K562 (cell line): ENCODE data around the gene UCK1. TPM values are rescaled to one million over a fixed set of nuclear protein-coding genes. Genes with fewer than 3 reads are reported as not detected.

ENCODE experiments used
- ATAC-seq: fragments of 200-7000 bp; cut with Tn5 transposase; 3 replicates; pipeline ENCODE4 v1.9.1; 2020; ENCODE audit warnings: moderate library complexity
- BruUV-seq: library from RNA; stranded (reverse); fragments of 400-500 nt; replicated peaks from 2 replicates; lab custom pipeline; 2021; lab: Mats Ljungman, UMichigan
- CTCF ChIA-PET: fragments of 300-600 bp; formaldehyde crosslinking; extraction: SDS; loops from one replicate; lab custom pipeline; 2021; ENCODE audit warnings: low intra/inter-chr PET ratio; lab: Yijun Ruan, JAX
- POLR2A ChIA-PET: fragments of 300-600, 350-650 bp; sonication (Branson Sonifier 250); formaldehyde crosslinking; extraction: SDS; loops from one replicate; lab custom pipeline; 2021; ENCODE audit warnings: antibody characterized with exemption, inconsistent platforms; lab: Yijun Ruan, JAX
- DNase-seq, 4 experiments: peaks; one replicate each; pipeline versions ENCODE4 v3.0.0 to v3.0.0-alpha.2; 2011 to 2018; ENCODE audit warnings: low spot score in 3 of 4, mixed read lengths in 3 of 4; ENCODE audit errors: extremely low read depth in 1 of 4
- FAIRE-seq: peaks from 2 replicates; lab custom pipeline; 2011; peaks lifted over from hg19 to GRCh38; lab: Jason Lieb, UNC
- H2AFZ ChIP-seq: 2 replicates; pipeline ENCODE4 v1.6.0; 2011; ENCODE audit warnings: low read depth, low read length, control low read depth, inconsistent platforms
- H3K27ac ChIP-seq: fragments of 200-600 bp; 3 replicates; pipeline ENCODE4 v1.8.0; 2011; ENCODE audit warnings: low read depth, mild to moderate bottlenecking, control low read depth, inconsistent platforms, low read length, moderate library complexity, mixed read lengths; ENCODE audit errors: extremely low read depth
- H3K27me3 ChIP-seq, 2 experiments: fragments of 300-600 bp in 1 of 2; 2 replicates in 1 of 2; 3 replicates in 1 of 2; pipeline versions ENCODE4 v1.6.0 to v1.8.0; 2011; ENCODE audit warnings: inconsistent platforms in 2 of 2, low read length in 2 of 2, mild to moderate bottlenecking in 1 of 2, mixed read lengths in 1 of 2, moderate library complexity in 1 of 2; ENCODE audit not compliant: control insufficient read depth in 2 of 2, insufficient read depth in 2 of 2
- H3K36me3 ChIP-seq: fragments of 300-600 bp; 3 replicates; pipeline ENCODE4 v1.8.0; 2011; ENCODE audit warnings: mild to moderate bottlenecking, low read length, inconsistent platforms; ENCODE audit not compliant: control insufficient read depth, insufficient read depth
- H3K4me1 ChIP-seq, 2 experiments: fragments of 200-600 bp in 1 of 2; replicated peaks in 1 of 2; 2 replicates in 1 of 2; 3 replicates in 1 of 2; pipeline versions ENCODE4 v1.5.1 to v1.8.0; 2011; ENCODE audit warnings: inconsistent platforms in 2 of 2, low read length in 2 of 2, mild to moderate bottlenecking in 1 of 2, mixed read lengths in 1 of 2, moderate library complexity in 1 of 2; ENCODE audit not compliant: control insufficient read depth in 2 of 2, insufficient read depth in 2 of 2
- H3K4me2 ChIP-seq: 2 replicates; pipeline ENCODE4 v1.6.1; 2011; ENCODE audit warnings: low read length, control low read depth, inconsistent platforms, mixed read lengths; ENCODE audit not compliant: insufficient read depth
- H3K4me3 ChIP-seq: fragments of 200-600 bp; sonication (generic), shearing (Covaris generic); 2 replicates; pipeline ENCODE4 v1.5.1; 2016; ENCODE audit warnings: control low read depth, inconsistent platforms
- H3K79me2 ChIP-seq: fragments of 200-600 bp; 3 replicates; pipeline ENCODE4 v1.8.0; 2011; ENCODE audit warnings: low read length, inconsistent platforms; ENCODE audit not compliant: control insufficient read depth, insufficient read depth
- H3K9ac ChIP-seq, 2 experiments: 2 replicates each; pipeline versions ENCODE4 v1.6.0 to v1.6.1; 2011; ENCODE audit warnings: low read depth in 2 of 2, low read length in 2 of 2, control low read depth in 1 of 2, inconsistent platforms in 1 of 2, mild to moderate bottlenecking in 1 of 2, mixed read lengths in 1 of 2; ENCODE audit not compliant: insufficient read depth in 1 of 2
- H3K9me1 ChIP-seq: one replicate; pipeline ENCODE4 v1.6.0; 2011; ENCODE audit warnings: inconsistent platforms, mild to moderate bottlenecking, low read length, moderate library complexity; ENCODE audit not compliant: control insufficient read depth, insufficient read depth
- H3K9me3 ChIP-seq: replicated peaks from 2 replicates; pipeline ENCODE4 v1.5.1; 2011; ENCODE audit warnings: low read depth, low read length, inconsistent platforms; ENCODE audit not compliant: control insufficient read depth, insufficient read depth
- H4K20me1 ChIP-seq: replicated peaks from 2 replicates; pipeline ENCODE4 v1.6.1; 2011; ENCODE audit warnings: low read length, inconsistent platforms, mixed read lengths; ENCODE audit not compliant: control insufficient read depth, insufficient read depth
- DACH1 ChIP-seq: fragments of 450-650 bp; IDR thresholded peaks from 2 replicates; pipeline ENCODE4 v1.6.1; 2018; ENCODE audit not compliant: partially characterized antibody
- POLR2B ChIP-seq: fragments of 450-650 bp; IDR thresholded peaks from 2 replicates; pipeline ENCODE4 v1.6.1; 2018; ENCODE audit warnings: low read depth; ENCODE audit not compliant: partially characterized antibody
- PTTG1 ChIP-seq: fragments of 450-650 bp; IDR thresholded peaks from 2 replicates; pipeline ENCODE4 v1.6.1; 2016; ENCODE audit warnings: low read depth, mild to moderate bottlenecking, missing genetic modification characterization, missing compliant biosample characterization
- WGBS: fragments of 100-300 bp; shearing (Covaris generic); methylation state at CpG from one replicate; pipeline ENCODE4 v1.1.6; 2016; ENCODE audit warnings: low coverage, mixed read lengths; ENCODE audit not compliant: insufficient coverage; ENCODE audit errors: missing lambda C conversion rate; 5-methylcytosine and 5-hydroxymethylcytosine counted together
- in situ Hi-C: fragments of 300-500 bp; cut with MboI; formaldehyde crosslinking; loops from 4 replicates; pipeline ENCODE4 v1.15.0; 2018; ENCODE audit warnings: inconsistent platforms, mixed read lengths
- intact Hi-C: fragments of 100-400 bp; cut with micrococcal nuclease; formaldehyde crosslinking; loops from 2 replicates; pipeline ENCODE4 v1.14.2; 2022
- polyA plus RNA-seq, 8 experiments: library from polyadenylated mRNA; depleted of rRNA in 4 of 8; stranded (reverse) in 5 of 8; unstranded in 3 of 8; fragments of >200 nt; fragmentation: Nextera tagmentation in 2 of 8; fragmentation: Illumina TruSeq in 1 of 8; extraction: Ambion mirVana in 2 of 8; extraction: Trizol in 1 of 8; gene quantifications; 2 replicates each; pipeline versions ENCODE4 v1.2.1 to v1.2.3, GENCODE V29; 2011 to 2014; ENCODE audit warnings: inconsistent platforms in 1 of 8, missing spikeins in 1 of 8
- total RNA-seq, 7 experiments: library from RNA; depleted of rRNA in 6 of 7; stranded (reverse); fragments of >200 nt in 6 of 7; fragmentation: Illumina TruSeq in 2 of 7; extraction: Trizol in 2 of 7; gene quantifications; 2 replicates each; pipeline versions ENCODE4 v1.2.1 to v1.2.3, GENCODE V29; 2011 to 2021; ENCODE audit warnings: low replicate concordance in 1 of 7
- TF ChIP-seq, protein P1 (sequence below), 2 experiments: IDR thresholded peaks; 2 replicates each; pipeline ENCODE4 v1.6.1; 2012; ENCODE audit warnings: improper control_type of control experiment in 2 of 2, low read depth in 2 of 2, low read length in 2 of 2, borderline replicate concordance in 1 of 2

UCK1 gene
- total and polyA plus RNA-seq, 9 of the 15 experiments (the other 6 are each of a cell fraction or from before 2014, with no cell fraction given), result 0.27 to 27.5 (median 16.1) TPM

DNA sequence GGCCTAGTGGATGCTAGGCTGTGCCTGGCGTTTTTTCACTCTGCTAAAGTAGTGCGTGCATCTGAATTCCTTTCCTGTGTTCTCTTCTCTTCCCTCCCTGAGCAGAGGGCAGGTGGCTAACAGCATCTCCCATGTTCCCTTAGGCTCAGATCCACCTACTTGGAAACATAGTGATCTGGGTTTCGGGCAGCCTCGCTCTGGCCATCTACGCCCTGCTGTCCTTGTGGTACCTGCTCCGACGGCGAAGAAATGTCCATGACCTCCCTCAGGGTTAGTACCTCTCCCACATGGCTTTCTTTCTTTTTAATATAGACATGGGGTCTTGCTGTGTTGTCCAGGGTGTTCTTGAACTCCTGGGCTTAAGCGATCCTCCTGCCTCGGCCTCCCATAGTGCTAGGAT lies 9.9 kb downstream of the UCK1 start:
- no peaks in the 10 kb centered on the region for H3K9me3 ChIP-seq
- TF ChIP-seq DACH1 (no peak), POLR2B (no peak), PTTG1 (tag) (no peak)
- TF ChIP-seq, protein P1, sequence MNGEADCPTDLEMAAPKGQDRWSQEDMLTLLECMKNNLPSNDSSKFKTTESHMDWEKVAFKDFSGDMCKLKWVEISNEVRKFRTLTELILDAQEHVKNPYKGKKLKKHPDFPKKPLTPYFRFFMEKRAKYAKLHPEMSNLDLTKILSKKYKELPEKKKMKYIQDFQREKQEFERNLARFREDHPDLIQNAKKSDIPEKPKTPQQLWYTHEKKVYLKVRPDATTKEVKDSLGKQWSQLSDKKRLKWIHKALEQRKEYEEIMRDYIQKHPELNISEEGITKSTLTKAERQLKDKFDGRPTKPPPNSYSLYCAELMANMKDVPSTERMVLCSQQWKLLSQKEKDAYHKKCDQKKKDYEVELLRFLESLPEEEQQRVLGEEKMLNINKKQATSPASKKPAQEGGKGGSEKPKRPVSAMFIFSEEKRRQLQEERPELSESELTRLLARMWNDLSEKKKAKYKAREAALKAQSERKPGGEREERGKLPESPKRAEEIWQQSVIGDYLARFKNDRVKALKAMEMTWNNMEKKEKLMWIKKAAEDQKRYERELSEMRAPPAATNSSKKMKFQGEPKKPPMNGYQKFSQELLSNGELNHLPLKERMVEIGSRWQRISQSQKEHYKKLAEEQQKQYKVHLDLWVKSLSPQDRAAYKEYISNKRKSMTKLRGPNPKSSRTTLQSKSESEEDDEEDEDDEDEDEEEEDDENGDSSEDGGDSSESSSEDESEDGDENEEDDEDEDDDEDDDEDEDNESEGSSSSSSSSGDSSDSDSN (IDR thresholded peaks at IDR 0.05; ENCODE audit: borderline replicate concordance in 1 of 2, low read depth in 2 of 2, low read length in 2 of 2), result no peak
- no peak overlapping the region for H3K4me2 ChIP-seq
- intact Hi-C loops, result no loop called here
- FAIRE-seq (no peak), ATAC-seq (no peak), DNase-seq (no peak)
- no peak overlapping the region for H3K9ac ChIP-seq
- H3K36me3 ChIP-seq, result peaks cover 92% of the 10 kb centered on the region; the same call in 2 of the 3 replicates
- H3K4me3 ChIP-seq, result no peak overlapping the region
- no peak overlapping the region for H2AFZ ChIP-seq
- H3K9me1 ChIP-seq, result no peaks in the 10 kb centered on the region
- no peak overlapping the region for H3K27ac ChIP-seq
- POLR2A ChIA-PET, result no interaction called here
- no TSS peak for BruUV-seq
- CTCF ChIA-PET, result no interaction called here
- no peaks in the 10 kb centered on the region for H3K27me3 ChIP-seq
- H4K20me1 ChIP-seq, result no peaks in the 10 kb centered on the region; the same call in 1 of the 2 replicates
- H3K4me1 ChIP-seq, result peaks cover 0 to 20% of the 10 kb centered on the region in 2 experiments; a peak in 1 of 5 replicates
- no peaks in the 10 kb centered on the region for H3K79me2 ChIP-seq
- in situ Hi-C loops, result no loop called here
- 87% methylated on average over 8 of the region's 10 CpGs for WGBS
